ENCODE results near the gene KRTAP5-6. TPM values are rescaled to one million over a fixed set of nuclear protein-coding genes. Genes with fewer than 3 reads are reported as not detected.

KRTAP5-6 gene
- total RNA-seq, 1 donor from 2014 or later, result not detected

DNA sequence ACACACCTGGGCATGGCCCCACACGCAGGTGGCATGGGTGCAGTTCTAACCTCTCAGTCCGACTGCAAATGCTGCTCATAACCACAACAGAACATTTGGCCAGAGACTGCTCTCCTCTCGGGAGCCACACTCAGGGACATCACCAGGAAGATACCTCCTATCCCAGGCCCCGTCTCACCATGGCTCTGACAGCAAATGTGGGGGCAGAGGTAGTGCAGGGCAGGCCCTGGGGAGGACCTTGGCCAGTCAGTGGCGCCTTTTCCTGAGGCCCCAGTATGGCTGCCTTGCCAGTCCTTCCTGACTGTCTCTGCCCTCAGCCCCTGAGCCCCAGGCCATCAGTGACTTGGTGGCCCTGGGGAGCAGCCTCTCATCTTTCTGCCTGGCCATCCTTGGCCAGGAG is 2.8 kb downstream of the KRTAP5-6 start:
- no peak for DNase-seq (ENCODE audit: low spot score)
- H3K9me3 Mint-ChIP-seq (ENCODE audit: unreplicated experiment), result no peaks in the 10 kb centered on the region
- no peak overlapping the region for H3K4me3 Mint-ChIP-seq (ENCODE audit: unreplicated experiment)
- H3K4me1 Mint-ChIP-seq (ENCODE audit: unreplicated experiment), result peaks cover 19% of the 10 kb centered on the region
- no peak overlapping the region for H3K27ac Mint-ChIP-seq (ENCODE audit: unreplicated experiment)
- TF ChIP-seq, protein P1, sequence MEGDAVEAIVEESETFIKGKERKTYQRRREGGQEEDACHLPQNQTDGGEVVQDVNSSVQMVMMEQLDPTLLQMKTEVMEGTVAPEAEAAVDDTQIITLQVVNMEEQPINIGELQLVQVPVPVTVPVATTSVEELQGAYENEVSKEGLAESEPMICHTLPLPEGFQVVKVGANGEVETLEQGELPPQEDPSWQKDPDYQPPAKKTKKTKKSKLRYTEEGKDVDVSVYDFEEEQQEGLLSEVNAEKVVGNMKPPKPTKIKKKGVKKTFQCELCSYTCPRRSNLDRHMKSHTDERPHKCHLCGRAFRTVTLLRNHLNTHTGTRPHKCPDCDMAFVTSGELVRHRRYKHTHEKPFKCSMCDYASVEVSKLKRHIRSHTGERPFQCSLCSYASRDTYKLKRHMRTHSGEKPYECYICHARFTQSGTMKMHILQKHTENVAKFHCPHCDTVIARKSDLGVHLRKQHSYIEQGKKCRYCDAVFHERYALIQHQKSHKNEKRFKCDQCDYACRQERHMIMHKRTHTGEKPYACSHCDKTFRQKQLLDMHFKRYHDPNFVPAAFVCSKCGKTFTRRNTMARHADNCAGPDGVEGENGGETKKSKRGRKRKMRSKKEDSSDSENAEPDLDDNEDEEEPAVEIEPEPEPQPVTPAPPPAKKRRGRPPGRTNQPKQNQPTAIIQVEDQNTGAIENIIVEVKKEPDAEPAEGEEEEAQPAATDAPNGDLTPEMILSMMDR (IDR thresholded peaks at IDR 0.05; ENCODE audit: unreplicated experiment), result no peak
- peaks cover 4% of the 10 kb centered on the region for H3K27me3 Mint-ChIP-seq (ENCODE audit: unreplicated experiment)
- no peaks in the 10 kb centered on the region for H3K36me3 Mint-ChIP-seq (ENCODE audit: low read depth, unreplicated experiment)

DNA sequence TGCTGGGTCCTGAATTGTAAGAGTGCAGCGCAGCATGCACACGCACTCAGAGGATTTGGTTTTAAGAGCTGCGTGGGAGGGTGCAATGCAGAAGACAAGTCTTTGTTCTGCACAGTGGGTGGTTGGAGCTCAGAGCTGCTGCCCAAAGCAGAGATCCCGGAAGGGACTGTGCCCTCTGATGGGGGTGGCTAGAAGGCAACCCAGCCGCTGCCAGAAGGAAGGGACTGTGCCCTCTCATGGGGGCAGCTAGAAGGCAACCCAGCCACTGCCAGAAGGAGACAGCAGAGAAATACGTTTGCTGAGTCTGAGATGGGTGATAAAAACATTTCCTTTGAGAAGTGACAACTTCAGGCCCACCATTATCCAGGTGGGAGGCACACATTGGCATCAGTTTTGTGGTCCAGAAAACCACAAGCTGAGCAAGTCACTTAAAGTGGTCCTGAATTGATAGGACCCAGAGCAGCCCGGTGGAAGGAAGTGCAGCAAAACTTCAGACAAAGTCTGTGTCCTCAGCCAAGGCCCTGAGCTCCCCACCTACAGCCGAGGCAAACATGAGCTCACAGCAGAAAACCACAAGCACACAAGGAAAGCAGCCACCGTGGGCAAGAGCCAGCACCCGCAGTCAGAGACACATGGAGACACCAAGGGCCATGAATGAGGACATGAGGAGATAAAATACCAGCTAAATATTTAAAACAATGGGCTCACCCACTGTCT is 4.3 kb downstream of the KRTAP5-6 start:
- TF ChIP-seq, protein P1 (IDR thresholded peaks at IDR 0.05; ENCODE audit: unreplicated experiment), result no peak
- no peak for DNase-seq (ENCODE audit: low spot score)
- H3K36me3 Mint-ChIP-seq (ENCODE audit: low read depth, unreplicated experiment), result no peaks in the 10 kb centered on the region
- no peaks in the 10 kb centered on the region for H3K27me3 Mint-ChIP-seq (ENCODE audit: unreplicated experiment)
- peaks cover 14% of the 10 kb centered on the region for H3K4me1 Mint-ChIP-seq (ENCODE audit: unreplicated experiment)
- H3K9me3 Mint-ChIP-seq (ENCODE audit: unreplicated experiment), result no peaks in the 10 kb centered on the region
- no peak overlapping the region for H3K4me3 Mint-ChIP-seq (ENCODE audit: unreplicated experiment)
- no peak overlapping the region for H3K27ac Mint-ChIP-seq (ENCODE audit: unreplicated experiment)

DNA sequence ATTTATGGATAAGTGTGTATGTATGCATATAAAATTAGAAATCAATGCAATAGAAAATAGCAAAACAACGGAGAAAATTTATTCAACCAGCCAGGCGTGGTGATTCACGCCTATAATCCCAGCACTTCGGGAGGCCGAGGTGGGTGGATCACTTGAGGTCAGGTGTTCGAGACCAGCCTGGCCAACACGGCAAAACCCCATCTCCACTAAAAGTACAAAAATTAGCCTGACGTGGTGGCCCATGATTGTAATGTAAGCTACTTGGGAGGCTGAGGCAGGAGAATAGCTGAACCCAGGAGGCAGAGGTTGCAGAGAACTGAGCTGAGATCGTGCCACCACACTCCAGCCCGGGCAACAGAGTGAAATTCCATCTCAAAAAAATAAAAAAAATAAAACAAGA is 5.5 kb downstream of the KRTAP5-6 start:
- TF ChIP-seq, protein P1 (IDR thresholded peaks at IDR 0.05; ENCODE audit: unreplicated experiment), result no peak
- peaks cover 7% of the 10 kb centered on the region for H3K4me1 Mint-ChIP-seq (ENCODE audit: unreplicated experiment)
- no peak overlapping the region for H3K4me3 Mint-ChIP-seq (ENCODE audit: unreplicated experiment)
- no peaks in the 10 kb centered on the region for H3K9me3 Mint-ChIP-seq (ENCODE audit: unreplicated experiment)
- DNase-seq (ENCODE audit: low spot score), result no peak
- no peaks in the 10 kb centered on the region for H3K27me3 Mint-ChIP-seq (ENCODE audit: unreplicated experiment)
- H3K36me3 Mint-ChIP-seq (ENCODE audit: low read depth, unreplicated experiment), result no peaks in the 10 kb centered on the region
- H3K27ac Mint-ChIP-seq (ENCODE audit: unreplicated experiment), result no peak overlapping the region

DNA sequence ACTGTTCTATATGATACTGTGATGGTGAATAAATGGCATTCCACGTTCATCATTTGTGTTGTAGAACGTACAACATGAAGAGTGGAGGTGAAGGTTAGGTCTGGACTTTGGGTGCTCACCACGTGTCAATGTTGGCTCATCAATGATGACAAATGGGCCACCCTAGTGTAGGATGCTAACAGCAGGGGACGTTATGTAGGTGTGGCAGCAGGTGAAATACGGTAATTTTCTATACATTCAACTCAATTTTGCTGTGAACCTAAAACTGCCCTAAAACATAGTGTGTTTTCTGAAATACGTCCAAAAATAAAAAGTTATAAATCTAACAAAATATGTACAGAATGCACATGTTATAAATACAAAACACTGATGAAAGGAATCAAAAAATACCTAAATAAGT is 6.2 kb downstream of the KRTAP5-6 start:
- TF ChIP-seq, protein P1 (IDR thresholded peaks at IDR 0.05; ENCODE audit: unreplicated experiment), result no peak
- H3K27ac Mint-ChIP-seq (ENCODE audit: unreplicated experiment), result no peak overlapping the region
- H3K36me3 Mint-ChIP-seq (ENCODE audit: low read depth, unreplicated experiment), result no peaks in the 10 kb centered on the region
- H3K27me3 Mint-ChIP-seq (ENCODE audit: unreplicated experiment), result no peaks in the 10 kb centered on the region
- H3K9me3 Mint-ChIP-seq (ENCODE audit: unreplicated experiment), result no peaks in the 10 kb centered on the region
- H3K4me3 Mint-ChIP-seq (ENCODE audit: unreplicated experiment), result no peak overlapping the region
- DNase-seq (ENCODE audit: low spot score), result no peak
- peaks cover 2% of the 10 kb centered on the region for H3K4me1 Mint-ChIP-seq (ENCODE audit: unreplicated experiment)
